SKM-1 treated with dmso at 0.1 percent for 144 hours (cell line): ENCODE measurements around the gene CPNE8.

Experiments
- DNase-seq: peaks from one replicate; lab custom pipeline; 2025; ENCODE audit not compliant: unreplicated experiment; lab: John Stamatoyannopoulos, UW

Gene CPNE8

DNA sequence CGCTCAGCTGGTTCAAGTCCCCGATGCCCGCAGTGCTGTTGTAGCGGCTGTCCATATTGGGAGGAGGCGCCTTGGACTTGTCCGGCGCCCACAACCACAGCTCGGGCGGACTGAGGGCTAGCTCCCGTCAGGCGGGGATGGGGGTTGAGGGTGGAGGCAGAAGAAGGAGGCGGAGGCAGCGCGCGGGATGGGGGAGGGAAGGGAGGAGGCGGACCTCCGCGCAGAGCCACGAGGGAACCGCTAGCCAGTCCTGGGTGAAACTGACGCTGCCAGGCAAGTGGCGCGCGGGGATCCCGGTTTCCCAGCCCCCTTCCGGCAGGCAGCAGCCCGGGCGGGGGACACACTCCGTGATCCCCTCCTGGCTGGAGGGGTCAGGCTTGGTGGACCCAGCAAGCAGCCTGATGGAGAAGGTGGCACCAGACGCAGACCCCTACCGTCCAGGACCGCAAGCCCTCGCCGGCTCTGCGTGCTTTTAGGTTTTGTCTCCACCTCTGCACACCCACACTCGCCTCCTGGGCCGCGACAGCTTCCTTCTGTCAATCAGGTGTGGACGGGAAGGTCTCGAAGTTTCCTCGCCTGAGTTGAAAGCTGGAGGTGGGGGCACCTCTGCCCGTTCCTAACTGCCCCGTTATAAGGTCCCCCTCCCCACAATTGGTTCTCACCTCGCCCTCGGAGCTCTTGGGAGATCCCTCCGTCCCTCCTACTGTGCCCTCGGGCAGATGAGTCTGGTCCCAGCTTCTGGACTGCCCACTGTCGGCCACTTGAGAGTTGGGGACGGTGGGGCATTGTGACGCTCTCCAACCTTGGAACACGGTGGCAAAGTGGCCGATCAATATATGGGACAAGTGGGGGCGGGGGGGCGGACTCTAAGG lies at the start of gene CPNE8:
CPNE8 (minus strand) TSS at position 112 of the 872 bp plus-strand sequence; CDS start at position 55, 57 bp downstream.
- DNase-seq: peak; percentile 17

DNA sequence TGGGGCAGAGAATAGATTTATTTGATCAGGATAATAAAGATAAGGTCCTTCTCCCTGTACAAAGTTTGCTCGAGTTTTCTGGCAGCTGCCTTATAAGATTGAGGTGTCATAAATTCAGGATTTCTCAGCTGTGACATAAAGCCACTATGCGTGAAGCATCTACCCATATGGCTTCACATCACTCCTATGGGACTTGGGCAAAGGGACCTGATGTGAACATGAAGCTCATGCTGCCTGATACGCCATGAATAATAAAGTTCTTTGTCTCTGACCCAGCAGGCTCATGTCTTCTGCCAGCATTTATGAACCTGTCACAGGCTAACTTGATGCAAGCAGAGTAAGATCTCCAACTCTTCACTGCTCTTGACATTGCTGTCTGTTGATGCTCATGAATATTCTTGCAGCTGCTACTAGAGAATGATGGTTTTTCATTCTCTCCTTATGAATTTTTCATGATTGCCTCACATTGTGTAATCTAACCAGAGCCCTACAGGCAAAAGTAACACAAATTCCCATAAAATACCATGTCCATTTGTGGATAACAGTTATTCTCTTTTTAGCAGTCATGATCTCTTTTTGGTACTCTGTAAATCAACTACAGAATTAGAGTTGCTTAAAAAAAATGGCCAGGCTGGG lies 49.0 kb upstream of the CPNE8 start:
- no peak for DNase-seq

DNA sequence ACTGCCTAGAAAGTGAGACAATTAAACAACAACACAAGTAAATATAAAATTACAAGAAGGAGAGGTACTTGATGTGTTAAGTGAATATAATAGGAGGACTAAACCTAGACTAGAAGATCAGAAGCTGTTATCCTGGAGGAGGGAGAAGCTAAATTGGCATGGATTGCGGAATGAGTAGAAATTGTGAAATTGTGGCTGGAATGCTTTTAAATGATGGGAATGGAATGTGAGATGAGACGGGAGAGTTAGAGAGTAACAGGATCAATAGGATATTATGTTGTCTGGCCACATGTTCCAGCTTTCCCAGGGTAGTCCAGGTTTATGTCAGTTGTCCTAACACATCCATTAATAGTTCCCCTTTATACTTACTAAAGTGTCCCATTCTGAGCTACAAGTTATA lies 44.0 kb upstream of the CPNE8 start:
- DNase-seq: no peak

DNA sequence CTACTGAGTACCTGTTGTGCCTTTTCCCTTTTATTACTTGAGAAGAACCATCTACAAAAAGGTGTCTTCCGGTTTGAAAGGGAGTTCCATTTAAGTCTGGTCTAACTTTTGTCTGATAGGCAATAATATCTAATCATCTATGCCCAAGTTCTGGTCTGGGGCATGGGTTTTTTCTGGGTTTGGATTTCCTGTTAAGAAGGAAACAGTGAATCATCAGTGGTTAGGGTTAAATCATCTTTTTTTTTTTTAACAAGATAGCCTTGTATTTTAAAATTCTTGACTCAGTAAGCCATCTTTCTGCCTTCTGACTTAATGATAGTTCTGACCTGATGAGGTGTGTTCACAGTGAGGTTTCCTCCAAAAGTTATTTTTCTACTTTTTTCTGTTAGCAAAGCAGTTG lies 29.3 kb upstream of the CPNE8 start:
- no peak for DNase-seq

DNA sequence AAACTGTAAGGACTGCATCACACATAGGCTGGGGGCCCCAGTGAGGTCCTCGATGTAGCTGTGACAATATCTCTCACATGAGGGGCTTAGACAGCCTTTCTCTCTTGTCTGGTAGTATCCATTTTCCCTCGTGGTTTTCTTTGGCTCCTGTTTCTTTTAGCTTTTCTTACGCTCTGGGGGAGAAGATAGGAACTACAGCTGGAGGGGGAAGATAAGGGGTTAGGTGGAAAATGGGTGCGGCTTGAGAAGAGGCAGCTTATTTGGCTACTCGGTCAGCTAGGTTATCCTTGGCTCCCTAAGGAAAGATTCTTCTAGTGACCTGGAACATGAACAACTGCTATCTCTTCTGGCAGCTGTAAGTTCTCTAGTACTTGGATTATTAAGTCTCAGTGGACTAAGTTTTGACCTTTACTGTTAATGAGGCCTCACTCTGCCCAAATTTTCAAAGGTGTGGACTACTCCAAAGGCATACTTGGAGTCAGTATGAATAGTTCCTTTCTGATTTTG lies 28.7 kb upstream of the CPNE8 start:
- no peak for DNase-seq

DNA sequence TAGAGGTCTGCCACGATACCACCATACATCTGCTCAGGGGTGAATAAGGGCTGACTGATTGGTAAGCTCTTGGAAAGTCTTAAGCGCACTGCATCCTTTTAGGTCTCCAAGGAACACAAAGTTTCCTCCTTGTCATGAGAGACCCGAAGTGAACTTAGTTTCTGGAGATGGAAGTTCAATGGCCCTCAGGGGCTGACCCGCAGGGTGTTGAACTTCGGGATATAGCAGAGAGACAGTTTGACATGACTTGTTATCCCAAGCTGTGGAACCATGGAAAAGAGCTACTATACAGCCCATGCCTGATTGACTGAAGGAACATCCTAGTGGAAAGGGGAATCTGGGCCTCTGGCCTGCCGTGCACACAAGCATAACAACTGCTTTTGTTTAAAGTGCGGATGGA lies 26.9 kb upstream of the CPNE8 start:
- DNase-seq: no peak

DNA sequence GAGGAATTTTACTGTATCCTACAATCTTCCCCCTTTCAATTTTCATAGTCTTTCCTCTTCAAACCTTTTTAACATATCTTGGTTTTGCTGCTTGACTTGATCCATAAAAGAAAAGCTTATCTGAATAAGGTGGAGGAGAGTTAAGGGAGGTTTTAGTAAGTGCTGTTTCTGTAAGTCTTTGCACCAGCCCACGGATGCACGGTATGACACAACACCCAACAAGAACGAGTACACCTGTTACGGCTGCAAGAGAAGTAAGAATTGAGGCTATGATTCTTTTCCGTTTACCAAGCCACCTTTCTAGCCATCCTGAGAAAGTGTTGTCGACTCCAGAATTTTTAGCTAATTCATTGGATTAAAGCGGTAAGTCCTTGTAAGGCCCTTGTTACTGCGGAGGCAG lies 26.1 kb upstream of the CPNE8 start:
- no peak for DNase-seq

DNA sequence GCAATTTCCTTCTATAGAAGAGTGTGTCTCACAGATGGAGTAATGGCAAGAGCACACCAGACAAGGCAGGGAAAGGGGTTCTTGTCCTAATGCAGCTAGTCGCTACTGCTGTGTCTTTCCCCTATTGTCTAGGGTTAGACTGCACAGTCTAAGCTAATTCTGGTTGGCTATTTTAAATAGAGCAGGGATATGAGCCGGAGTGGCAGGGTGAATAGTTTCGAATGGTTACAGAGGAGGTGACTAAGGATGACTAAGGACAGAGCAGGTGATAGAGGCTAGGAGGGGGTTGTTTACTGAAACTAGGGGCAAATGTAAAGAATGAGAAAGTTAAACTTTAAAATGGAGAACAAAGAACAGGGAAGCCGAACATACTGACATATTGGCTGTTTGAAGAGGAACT lies 25.6 kb upstream of the CPNE8 start:
- DNase-seq: no peak

DNA sequence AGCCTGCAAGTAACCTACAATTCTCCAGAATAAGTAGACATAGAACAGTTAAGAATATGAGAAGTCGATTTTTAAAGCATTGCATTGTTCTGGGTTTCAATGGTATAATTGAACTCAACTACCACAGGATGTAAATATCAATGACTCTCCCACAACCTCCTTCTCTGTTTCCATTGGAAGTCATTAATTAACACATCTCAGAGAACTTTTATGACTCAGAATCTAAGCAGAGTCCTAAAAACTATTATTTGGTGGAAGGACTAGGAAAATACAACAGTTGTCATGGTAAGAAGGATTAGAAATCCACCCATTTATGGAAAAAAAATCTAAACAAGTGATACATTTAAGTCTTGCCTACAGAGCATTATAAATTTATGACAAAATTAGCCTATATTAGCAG lies 21.1 kb upstream of the CPNE8 start:
- no peak for DNase-seq

DNA sequence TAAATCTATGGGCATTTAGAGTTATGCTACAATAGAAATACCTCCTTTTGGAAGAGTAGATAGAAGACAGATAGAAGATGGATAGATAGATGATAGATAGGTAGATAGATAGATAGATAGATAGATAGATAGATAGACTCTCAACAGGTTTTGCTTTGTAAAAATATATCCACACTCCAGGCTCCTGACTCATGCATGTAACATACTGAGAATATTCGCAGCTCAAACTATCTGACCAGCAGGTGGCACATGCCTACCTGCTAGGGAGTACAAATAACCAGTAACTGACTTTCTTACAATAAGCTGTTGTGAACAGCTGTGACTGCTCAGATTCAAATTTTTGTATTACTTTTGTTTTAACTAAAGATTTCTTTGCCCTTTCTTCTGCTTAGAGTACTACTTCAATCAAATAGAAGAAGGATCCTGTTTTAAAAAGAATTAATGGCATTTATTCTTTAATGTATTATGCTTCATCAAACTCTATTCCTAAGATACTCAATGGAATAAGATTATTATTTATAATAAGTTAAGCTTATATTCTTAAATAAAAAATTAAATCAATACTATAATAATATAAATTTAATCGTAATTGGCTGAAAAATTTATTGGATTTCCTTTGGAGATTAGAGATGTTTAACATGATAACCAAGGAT lies 15.8 kb upstream of the CPNE8 start:
- DNase-seq: peak; percentile 28

DNA sequence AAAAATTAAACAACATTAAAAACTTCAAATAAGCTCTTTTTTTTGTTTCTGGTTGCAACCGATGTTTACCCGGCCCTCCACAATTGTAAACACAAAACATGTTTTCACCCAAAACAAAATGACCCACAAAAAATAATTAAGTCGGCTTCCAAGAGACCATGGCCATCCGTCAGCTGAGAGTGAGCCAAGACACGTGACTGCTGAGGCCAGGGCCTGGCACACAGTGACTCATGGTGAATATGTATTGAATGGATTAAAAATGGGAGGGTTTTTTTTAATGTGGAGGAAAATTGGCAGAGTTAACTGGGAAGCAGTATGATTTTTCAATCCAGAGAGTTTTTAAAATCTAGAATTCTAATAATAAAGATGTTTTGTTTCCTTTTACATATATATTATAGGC lies 13.8 kb upstream of the CPNE8 start:
- DNase-seq: no peak

DNA sequence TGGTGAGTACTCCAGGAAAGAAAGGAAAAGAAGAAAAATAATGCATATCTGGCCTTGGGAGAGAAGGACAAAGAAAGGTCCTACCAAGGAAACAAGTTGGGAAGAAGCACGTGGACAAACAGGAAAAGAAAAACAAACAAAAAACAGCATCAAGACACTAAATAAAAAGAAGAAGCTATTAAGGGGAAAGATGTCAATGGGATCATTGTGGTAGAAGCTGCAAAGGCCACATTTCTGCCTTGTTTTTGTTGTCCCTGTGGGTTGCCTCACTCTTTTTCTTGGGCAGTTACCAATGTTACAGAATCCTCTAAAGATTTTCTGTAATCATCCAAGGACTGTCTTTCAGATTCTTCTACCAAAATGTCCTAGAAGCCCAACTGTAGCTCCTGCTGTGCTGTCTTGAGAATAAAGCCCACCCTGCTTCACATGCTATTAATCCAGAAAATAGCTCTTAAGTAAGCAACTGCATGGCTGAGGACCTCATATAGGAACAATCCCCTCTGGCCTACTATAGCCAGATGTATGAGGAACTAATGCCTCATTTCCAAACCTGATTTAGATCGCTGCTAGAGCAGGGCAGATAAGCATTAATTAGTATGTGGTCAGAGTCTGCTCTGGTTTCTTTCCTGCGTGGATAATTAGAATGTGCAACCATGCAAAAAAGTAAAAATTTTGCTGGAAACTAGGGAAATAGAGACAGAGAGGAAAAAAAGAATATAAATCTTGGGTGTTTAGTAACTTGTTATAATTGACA lies 10.2 kb upstream of the CPNE8 start:
- no peak for DNase-seq

DNA sequence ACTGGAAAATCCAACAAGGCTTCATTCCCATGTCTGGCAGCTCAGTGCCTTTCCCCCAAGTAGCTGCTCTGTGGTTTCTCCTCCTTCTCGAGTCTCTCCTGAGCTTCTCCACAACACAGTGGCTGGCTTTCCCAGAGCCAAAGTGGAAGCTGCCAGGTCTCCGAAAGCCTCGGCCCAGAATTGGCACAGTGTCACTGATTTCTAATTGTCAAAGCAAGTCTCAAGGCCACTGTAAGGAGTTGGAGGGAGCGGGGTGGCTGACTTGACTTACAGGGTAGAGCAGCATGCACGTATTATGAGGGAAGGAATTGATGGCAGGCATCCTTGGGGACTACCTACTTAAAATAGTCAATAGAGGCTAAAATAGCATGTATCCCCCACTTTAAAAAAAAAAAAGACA lies 6.7 kb upstream of the CPNE8 start:
- no peak for DNase-seq

DNA sequence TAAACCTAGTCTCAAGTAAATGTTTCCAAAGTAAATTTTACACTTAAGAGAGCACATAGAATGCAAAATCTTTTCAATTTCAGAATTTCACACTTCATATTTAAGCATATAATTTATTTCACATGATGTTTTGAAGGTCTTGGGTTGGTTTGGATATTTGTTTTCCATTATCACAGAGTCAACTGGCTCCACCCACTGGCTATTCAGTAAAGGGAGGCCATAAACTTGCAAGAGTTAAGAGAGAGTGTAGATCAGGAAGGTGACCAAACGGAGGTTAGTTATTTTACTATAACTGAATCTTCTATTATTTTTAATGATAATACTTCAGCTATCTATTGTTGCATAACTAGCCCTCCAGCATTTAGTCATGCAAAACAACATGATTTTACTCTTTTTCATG lies 6.2 kb upstream of the CPNE8 start:
- no peak for DNase-seq

DNA sequence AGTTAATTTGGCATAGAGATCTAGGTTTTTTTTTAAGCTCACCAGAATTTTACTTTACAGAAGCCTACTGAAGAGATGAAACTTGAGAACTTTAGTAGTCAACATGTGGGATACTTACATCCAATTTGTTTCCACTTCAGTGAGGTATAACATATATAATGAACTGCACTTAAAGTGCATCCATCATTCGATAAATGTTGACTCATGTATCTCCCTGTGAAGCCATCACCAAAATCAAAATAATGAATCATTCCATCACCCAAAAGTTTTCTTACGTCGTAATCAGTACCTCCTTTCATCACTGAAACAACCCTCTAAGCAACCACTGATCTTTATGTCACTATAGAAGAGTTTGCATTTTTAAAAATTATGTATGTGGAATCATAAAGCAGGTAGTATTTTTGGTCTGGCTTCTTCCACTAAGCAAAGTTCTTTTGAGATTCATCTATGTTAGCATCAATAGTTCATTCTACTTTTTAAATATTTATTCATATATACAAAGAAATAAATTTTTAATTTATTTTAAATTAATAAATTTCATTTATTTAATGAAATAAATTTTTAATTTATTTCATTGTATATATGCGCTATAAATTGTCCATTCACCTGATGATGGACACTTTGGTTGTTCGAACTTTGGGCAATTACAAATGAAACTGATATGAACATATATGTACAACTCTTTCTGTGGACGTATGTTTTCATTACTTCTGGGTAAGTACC lies 2.0 kb upstream of the CPNE8 start:
- no peak for DNase-seq

DNA sequence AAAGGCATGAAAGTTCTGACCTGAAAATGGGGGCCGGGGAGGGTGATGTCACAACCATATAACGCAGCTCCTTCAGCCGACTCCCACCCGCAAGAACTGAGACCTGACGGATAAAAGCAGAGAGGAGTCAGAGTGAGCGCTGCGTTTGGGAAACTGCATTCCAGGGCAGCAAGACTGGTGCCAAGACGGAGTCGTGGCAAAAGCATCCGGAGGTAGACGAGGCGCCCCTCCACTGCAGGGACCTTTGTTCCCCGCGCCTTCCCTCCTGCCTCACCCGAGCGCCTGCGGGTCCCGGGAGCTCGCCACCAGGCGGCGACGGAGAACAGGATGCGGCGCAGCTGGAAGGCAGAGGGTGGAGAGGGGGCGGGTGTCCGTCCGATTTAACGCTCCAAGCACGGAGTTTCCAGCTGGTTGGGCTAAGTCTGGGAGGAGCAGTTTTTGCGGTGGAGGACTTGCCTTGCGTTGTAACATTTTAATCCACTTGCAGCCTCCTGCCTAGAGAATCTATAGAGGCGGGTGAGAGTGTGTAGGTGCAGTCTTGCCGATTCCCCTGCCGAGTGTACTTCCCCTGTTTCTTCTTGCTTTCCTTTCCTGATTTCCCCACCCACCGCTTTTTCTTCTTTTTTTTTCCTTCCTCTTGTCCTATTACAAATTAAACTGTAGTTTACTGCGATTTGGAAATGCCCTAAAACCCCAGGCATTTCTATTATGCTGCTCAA lies 1.2 kb upstream of the CPNE8 start:
- DNase-seq: peak; percentile 66

DNA sequence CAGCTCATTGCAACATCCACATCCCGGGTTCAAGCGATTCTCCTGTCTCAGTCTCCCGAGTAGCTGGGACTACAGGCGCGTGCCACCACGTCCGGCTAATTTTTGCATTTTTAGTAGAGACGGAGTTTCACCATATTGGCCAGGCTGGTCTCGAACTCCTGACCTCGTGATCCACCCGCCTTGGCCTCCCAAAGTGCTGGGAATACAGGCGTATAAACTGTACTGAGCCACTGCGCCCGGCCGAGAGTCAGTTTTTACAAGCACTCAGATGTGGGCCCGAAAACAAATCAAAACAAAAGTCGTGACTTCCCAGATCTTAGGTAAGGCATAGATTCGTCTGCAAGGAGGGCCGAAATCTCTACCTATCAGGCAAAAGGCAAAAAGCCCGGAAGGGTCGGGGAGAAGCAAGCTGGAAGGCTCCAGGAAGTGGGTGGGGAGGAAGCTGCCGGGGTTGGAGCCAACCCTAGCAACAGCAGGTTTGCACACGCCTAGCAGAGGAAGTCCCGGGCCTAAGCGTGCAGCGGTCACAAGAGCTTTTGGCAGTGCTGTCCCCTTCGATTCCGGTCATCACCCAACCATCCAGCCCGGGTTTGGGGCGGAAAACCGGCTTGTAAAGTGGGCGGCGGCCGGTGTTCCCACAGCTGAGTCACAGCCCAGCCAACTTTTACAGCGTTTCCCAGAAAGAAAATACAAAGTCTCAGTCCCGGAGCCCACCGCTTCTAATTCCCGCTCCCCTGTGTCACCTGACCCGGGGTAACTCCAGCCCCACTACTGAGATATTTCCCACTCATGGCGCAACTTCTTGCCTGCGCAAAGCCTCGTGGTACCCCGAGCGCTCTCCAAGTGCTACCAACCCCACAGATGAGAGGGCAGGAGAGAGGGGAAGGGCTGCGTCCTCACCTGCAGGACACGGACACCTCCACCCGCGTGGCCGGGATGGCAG lies 583 bp downstream of the CPNE8 start:
- peak; percentile 78 for DNase-seq

DNA sequence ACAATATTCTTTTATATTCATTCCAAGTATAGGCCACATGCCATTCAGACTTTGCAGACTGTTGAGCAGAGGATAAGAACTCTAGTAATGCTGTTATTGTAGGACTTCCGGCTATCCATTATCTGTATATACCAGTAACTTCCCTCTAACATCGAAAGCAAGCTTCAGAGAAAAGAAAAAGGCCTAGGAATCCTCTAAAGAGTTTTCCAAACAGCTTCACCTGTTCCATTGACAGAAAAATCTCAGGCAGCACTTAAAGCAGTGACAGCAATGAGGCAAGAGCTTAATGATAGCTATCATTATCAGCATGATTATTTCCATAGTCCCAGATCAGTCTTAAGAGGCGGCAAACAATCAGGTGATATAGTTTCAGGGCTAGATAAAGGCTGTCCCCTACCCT lies 1.8 kb downstream of the CPNE8 start:
- DNase-seq: no peak
